Measurements from ENCODE around the gene TEP1.
A peak's percentile ranks its signal among the peaks of the same experiment; 100 is the strongest.

The TEP1 gene

DNA sequence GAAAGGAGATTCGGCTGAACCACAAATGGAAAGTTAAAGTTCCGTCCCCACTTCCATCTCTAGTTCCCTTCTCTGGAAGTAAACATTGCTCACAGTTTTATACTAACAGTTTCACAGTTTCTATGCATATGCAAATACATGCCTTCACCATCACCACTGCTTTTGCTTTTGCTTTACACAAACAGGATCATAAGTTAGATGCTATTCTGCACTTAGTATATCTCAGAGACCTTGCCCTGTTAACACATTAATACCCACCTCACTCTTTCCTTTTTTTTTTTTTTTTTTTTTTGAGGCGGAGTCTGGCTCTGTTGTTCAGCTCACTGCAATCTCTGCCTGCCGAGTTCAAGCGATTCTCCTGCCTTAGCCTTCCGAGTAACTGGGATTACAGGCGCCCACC is 890 bp downstream of the TEP1 start:
- Histone ChIP-seq H3K27ac (replicated peaks) (no peak overlapping the region), H3K27me3 (ENCODE audit: insufficient read depth, poor library complexity, severe bottlenecking) (no peaks in the 10 kb centered on the region), H3K4me3 (replicated peaks; ENCODE audit: insufficient read depth, low read length) (peak overlapping the region; percentile 91)
- no peak for DNase-seq (ENCODE audit: low read depth in 1 of 2, low spot score in 1 of 2)
- TF ChIP-seq SPI1 (IDR thresholded peaks at IDR 0.05; ENCODE audit: borderline replicate concordance, low read depth): no peak
- TF ChIP-seq GABPA (IDR thresholded peaks at IDR 0.05; ENCODE audit: low read depth): no peak
- TF ChIP-seq, protein P1, sequence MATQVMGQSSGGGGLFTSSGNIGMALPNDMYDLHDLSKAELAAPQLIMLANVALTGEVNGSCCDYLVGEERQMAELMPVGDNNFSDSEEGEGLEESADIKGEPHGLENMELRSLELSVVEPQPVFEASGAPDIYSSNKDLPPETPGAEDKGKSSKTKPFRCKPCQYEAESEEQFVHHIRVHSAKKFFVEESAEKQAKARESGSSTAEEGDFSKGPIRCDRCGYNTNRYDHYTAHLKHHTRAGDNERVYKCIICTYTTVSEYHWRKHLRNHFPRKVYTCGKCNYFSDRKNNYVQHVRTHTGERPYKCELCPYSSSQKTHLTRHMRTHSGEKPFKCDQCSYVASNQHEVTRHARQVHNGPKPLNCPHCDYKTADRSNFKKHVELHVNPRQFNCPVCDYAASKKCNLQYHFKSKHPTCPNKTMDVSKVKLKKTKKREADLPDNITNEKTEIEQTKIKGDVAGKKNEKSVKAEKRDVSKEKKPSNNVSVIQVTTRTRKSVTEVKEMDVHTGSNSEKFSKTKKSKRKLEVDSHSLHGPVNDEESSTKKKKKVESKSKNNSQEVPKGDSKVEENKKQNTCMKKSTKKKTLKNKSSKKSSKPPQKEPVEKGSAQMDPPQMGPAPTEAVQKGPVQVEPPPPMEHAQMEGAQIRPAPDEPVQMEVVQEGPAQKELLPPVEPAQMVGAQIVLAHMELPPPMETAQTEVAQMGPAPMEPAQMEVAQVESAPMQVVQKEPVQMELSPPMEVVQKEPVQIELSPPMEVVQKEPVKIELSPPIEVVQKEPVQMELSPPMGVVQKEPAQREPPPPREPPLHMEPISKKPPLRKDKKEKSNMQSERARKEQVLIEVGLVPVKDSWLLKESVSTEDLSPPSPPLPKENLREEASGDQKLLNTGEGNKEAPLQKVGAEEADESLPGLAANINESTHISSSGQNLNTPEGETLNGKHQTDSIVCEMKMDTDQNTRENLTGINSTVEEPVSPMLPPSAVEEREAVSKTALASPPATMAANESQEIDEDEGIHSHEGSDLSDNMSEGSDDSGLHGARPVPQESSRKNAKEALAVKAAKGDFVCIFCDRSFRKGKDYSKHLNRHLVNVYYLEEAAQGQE (IDR thresholded peaks at IDR 0.05; ENCODE audit: insufficient replicate concordance, low read depth): no peak
- TF ChIP-seq CTCF (IDR thresholded peaks at IDR 0.05; ENCODE audit: insufficient read depth, low read length): no peak
- TF ChIP-seq POLR2AphosphoS5 (IDR thresholded peaks at IDR 0.05; ENCODE audit: low read depth): no peak

DNA sequence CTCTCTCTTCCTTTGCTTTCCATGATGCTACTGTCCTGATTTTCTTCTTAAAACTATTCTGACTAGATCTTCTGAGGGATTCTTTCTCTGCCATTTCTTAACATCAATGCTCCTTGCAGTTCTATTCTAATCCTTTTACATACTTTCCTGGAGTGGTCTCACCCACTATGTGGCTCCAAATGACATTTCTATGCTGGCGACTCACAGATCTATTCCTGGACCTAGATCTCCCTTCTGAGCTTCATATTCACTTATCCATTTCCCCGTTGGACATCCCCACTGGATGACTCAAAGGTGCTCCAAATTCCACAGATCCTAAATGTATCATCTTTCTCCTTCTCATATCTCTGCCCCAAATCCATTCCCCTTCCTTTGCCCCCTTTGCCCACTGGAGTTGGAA is 4.1 kb downstream of the TEP1 start:
- H3K27ac ChIP-seq (replicated peaks): no peak overlapping the region
- no peak for TF ChIP-seq CTCF (IDR thresholded peaks at IDR 0.05; ENCODE audit: insufficient read depth, low read length)
- TF ChIP-seq, protein P1 (IDR thresholded peaks at IDR 0.05; ENCODE audit: insufficient replicate concordance, low read depth): no peak
- TF ChIP-seq SPI1 (IDR thresholded peaks at IDR 0.05; ENCODE audit: borderline replicate concordance, low read depth): no peak
- no peak for TF ChIP-seq POLR2AphosphoS5 (IDR thresholded peaks at IDR 0.05; ENCODE audit: low read depth)
- no peak for TF ChIP-seq GABPA (IDR thresholded peaks at IDR 0.05; ENCODE audit: low read depth)
- DNase-seq (ENCODE audit: low read depth in 1 of 2, low spot score in 1 of 2): no peak
- no peaks in the 10 kb centered on the region for H3K27me3 ChIP-seq (ENCODE audit: insufficient read depth, poor library complexity, severe bottlenecking)
- H3K4me3 ChIP-seq (replicated peaks; ENCODE audit: insufficient read depth, low read length): no peak overlapping the region

GRCh38 chr14:20403521-20403920 is 9.8 kb downstream of the TEP1 start:
- Histone ChIP-seq H3K4me3 (replicated peaks; ENCODE audit: insufficient read depth, low read length) (no peak overlapping the region), H3K27ac (replicated peaks) (no peak overlapping the region), H3K27me3 (ENCODE audit: insufficient read depth, poor library complexity, severe bottlenecking) (no peaks in the 10 kb centered on the region)
- DNase-seq (ENCODE audit: low read depth in 1 of 2, low spot score in 1 of 2): no peak
- TF ChIP-seq, protein P1 (IDR thresholded peaks at IDR 0.05; ENCODE audit: insufficient replicate concordance, low read depth): no peak
- TF ChIP-seq POLR2AphosphoS5 (IDR thresholded peaks at IDR 0.05; ENCODE audit: low read depth) (no peak), GABPA (IDR thresholded peaks at IDR 0.05; ENCODE audit: low read depth) (no peak), CTCF (IDR thresholded peaks at IDR 0.05; ENCODE audit: insufficient read depth, low read length) (no peak), SPI1 (IDR thresholded peaks at IDR 0.05; ENCODE audit: borderline replicate concordance, low read depth) (no peak)

Measured in HL-60 (cell line).